K562 (cell line): ENCODE results near the gene SH3BP5. TPM values are rescaled to one million over a fixed set of nuclear protein-coding genes. Genes with fewer than 3 reads are reported as not detected.

Experiments
- ATAC-seq: fragments of 200-7000 bp; cut with Tn5 transposase; 3 replicates; pipeline ENCODE4 v1.9.1; 2020; ENCODE audit warnings: moderate library complexity
- BruUV-seq: library from RNA; stranded (reverse); fragments of 400-500 nt; replicated peaks from 2 replicates; lab custom pipeline; 2021; lab: Mats Ljungman, UMichigan
- CTCF ChIA-PET: fragments of 300-600 bp; formaldehyde crosslinking; extraction: SDS; loops from one replicate; lab custom pipeline; 2021; ENCODE audit warnings: low intra/inter-chr PET ratio; lab: Yijun Ruan, JAX
- POLR2A ChIA-PET: fragments of 300-600, 350-650 bp; sonication (Branson Sonifier 250); formaldehyde crosslinking; extraction: SDS; loops from one replicate; lab custom pipeline; 2021; ENCODE audit warnings: antibody characterized with exemption, inconsistent platforms; lab: Yijun Ruan, JAX
- DNase-seq, 4 experiments: peaks; one replicate each; pipeline versions ENCODE4 v3.0.0 to v3.0.0-alpha.2; 2011 to 2018; ENCODE audit warnings: low spot score in 3 of 4, mixed read lengths in 3 of 4; ENCODE audit errors: extremely low read depth in 1 of 4
- FAIRE-seq: peaks from 2 replicates; lab custom pipeline; 2011; peaks lifted over from hg19 to GRCh38; lab: Jason Lieb, UNC
- H2AFZ ChIP-seq: 2 replicates; pipeline ENCODE4 v1.6.0; 2011; ENCODE audit warnings: low read depth, low read length, control low read depth, inconsistent platforms
- H3K27ac ChIP-seq: fragments of 200-600 bp; 3 replicates; pipeline ENCODE4 v1.8.0; 2011; ENCODE audit warnings: low read depth, mild to moderate bottlenecking, control low read depth, inconsistent platforms, low read length, moderate library complexity, mixed read lengths; ENCODE audit errors: extremely low read depth
- H3K27me3 ChIP-seq, 2 experiments: fragments of 300-600 bp in 1 of 2; 2 replicates in 1 of 2; 3 replicates in 1 of 2; pipeline versions ENCODE4 v1.6.0 to v1.8.0; 2011; ENCODE audit warnings: inconsistent platforms in 2 of 2, low read length in 2 of 2, mild to moderate bottlenecking in 1 of 2, mixed read lengths in 1 of 2, moderate library complexity in 1 of 2; ENCODE audit not compliant: control insufficient read depth in 2 of 2, insufficient read depth in 2 of 2
- H3K36me3 ChIP-seq: fragments of 300-600 bp; 3 replicates; pipeline ENCODE4 v1.8.0; 2011; ENCODE audit warnings: mild to moderate bottlenecking, low read length, inconsistent platforms; ENCODE audit not compliant: control insufficient read depth, insufficient read depth
- H3K4me1 ChIP-seq, 2 experiments: fragments of 200-600 bp in 1 of 2; replicated peaks in 1 of 2; 2 replicates in 1 of 2; 3 replicates in 1 of 2; pipeline versions ENCODE4 v1.5.1 to v1.8.0; 2011; ENCODE audit warnings: inconsistent platforms in 2 of 2, low read length in 2 of 2, mild to moderate bottlenecking in 1 of 2, mixed read lengths in 1 of 2, moderate library complexity in 1 of 2; ENCODE audit not compliant: control insufficient read depth in 2 of 2, insufficient read depth in 2 of 2
- H3K4me2 ChIP-seq: 2 replicates; pipeline ENCODE4 v1.6.1; 2011; ENCODE audit warnings: low read length, control low read depth, inconsistent platforms, mixed read lengths; ENCODE audit not compliant: insufficient read depth
- H3K4me3 ChIP-seq: fragments of 200-600 bp; sonication (generic), shearing (Covaris generic); 2 replicates; pipeline ENCODE4 v1.5.1; 2016; ENCODE audit warnings: control low read depth, inconsistent platforms
- H3K79me2 ChIP-seq: fragments of 200-600 bp; 3 replicates; pipeline ENCODE4 v1.8.0; 2011; ENCODE audit warnings: low read length, inconsistent platforms; ENCODE audit not compliant: control insufficient read depth, insufficient read depth
- H3K9ac ChIP-seq, 2 experiments: 2 replicates each; pipeline versions ENCODE4 v1.6.0 to v1.6.1; 2011; ENCODE audit warnings: low read depth in 2 of 2, low read length in 2 of 2, control low read depth in 1 of 2, inconsistent platforms in 1 of 2, mild to moderate bottlenecking in 1 of 2, mixed read lengths in 1 of 2; ENCODE audit not compliant: insufficient read depth in 1 of 2
- H3K9me1 ChIP-seq: one replicate; pipeline ENCODE4 v1.6.0; 2011; ENCODE audit warnings: inconsistent platforms, mild to moderate bottlenecking, low read length, moderate library complexity; ENCODE audit not compliant: control insufficient read depth, insufficient read depth
- H3K9me3 ChIP-seq: replicated peaks from 2 replicates; pipeline ENCODE4 v1.5.1; 2011; ENCODE audit warnings: low read depth, low read length, inconsistent platforms; ENCODE audit not compliant: control insufficient read depth, insufficient read depth
- H4K20me1 ChIP-seq: replicated peaks from 2 replicates; pipeline ENCODE4 v1.6.1; 2011; ENCODE audit warnings: low read length, inconsistent platforms, mixed read lengths; ENCODE audit not compliant: control insufficient read depth, insufficient read depth
- BCOR ChIP-seq: fragments of 450-650 bp; IDR thresholded peaks from 2 replicates; pipeline ENCODE4 v1.6.1; 2016
- DACH1 ChIP-seq: fragments of 450-650 bp; IDR thresholded peaks from 2 replicates; pipeline ENCODE4 v1.6.1; 2018; ENCODE audit not compliant: partially characterized antibody
- DPF2 ChIP-seq: fragments of 450-650 bp; IDR thresholded peaks from 2 replicates; pipeline ENCODE4 v1.6.1; 2016
- EZH2 ChIP-seq: IDR thresholded peaks from 2 replicates; pipeline ENCODE4 v1.6.1; 2012; ENCODE audit warnings: low read depth, mild to moderate bottlenecking, inconsistent platforms, low read length, borderline replicate concordance
- GTF2F1 ChIP-seq: IDR thresholded peaks from 2 replicates; pipeline ENCODE4 v1.6.1; 2011; ENCODE audit warnings: low read depth, low read length, improper control_type of control experiment
- HDGF ChIP-seq: fragments of 450-650 bp; IDR thresholded peaks from 2 replicates; pipeline ENCODE4 v1.6.1; 2016
- KDM1A ChIP-seq, 2 experiments: fragments of 450-650 bp; IDR thresholded peaks; 2 replicates each; pipeline ENCODE4 v1.6.1; 2016; ENCODE audit warnings: mild to moderate bottlenecking in 2 of 2
- KLF1 ChIP-seq: fragments of 450-650 bp; IDR thresholded peaks from 2 replicates; pipeline ENCODE4 v1.6.1; 2016; ENCODE audit warnings: missing genetic modification characterization, missing compliant biosample characterization
- MBD2 ChIP-seq: sonication (generic); IDR thresholded peaks from 2 replicates; pipeline ENCODE4 v1.6.1; 2016; ENCODE audit warnings: low read depth, borderline replicate concordance
- STAT5B ChIP-seq: fragments of 250-450 bp; sonication (Bioruptor Pico); IDR thresholded peaks from 2 replicates; pipeline ENCODE4 v1.8.0; 2021; ENCODE audit warnings: mild to moderate bottlenecking, inconsistent platforms
- TBP ChIP-seq: optimal IDR thresholded peaks from 2 replicates; pipeline ENCODE3; 2011; ENCODE audit warnings: low read depth, low read length, improper control_type of control experiment
- ZSCAN32 ChIP-seq: fragments of 450-650 bp; formaldehyde crosslinking; IDR thresholded peaks from 2 replicates; pipeline ENCODE4 v1.4.0; 2020; ENCODE audit warnings: mild to moderate bottlenecking, moderate library complexity
- WGBS: fragments of 100-300 bp; shearing (Covaris generic); methylation state at CpG from one replicate; pipeline ENCODE4 v1.1.6; 2016; ENCODE audit warnings: low coverage, mixed read lengths; ENCODE audit not compliant: insufficient coverage; ENCODE audit errors: missing lambda C conversion rate; 5-methylcytosine and 5-hydroxymethylcytosine counted together
- in situ Hi-C: fragments of 300-500 bp; cut with MboI; formaldehyde crosslinking; loops from 4 replicates; pipeline ENCODE4 v1.15.0; 2018; ENCODE audit warnings: inconsistent platforms, mixed read lengths
- intact Hi-C: fragments of 100-400 bp; cut with micrococcal nuclease; formaldehyde crosslinking; loops from 2 replicates; pipeline ENCODE4 v1.14.2; 2022
- polyA plus RNA-seq, 8 experiments: library from polyadenylated mRNA; depleted of rRNA in 4 of 8; stranded (reverse) in 5 of 8; unstranded in 3 of 8; fragments of >200 nt; fragmentation: Nextera tagmentation in 2 of 8; fragmentation: Illumina TruSeq in 1 of 8; extraction: Ambion mirVana in 2 of 8; extraction: Trizol in 1 of 8; gene quantifications; 2 replicates each; pipeline versions ENCODE4 v1.2.1 to v1.2.3, GENCODE V29; 2011 to 2014; ENCODE audit warnings: inconsistent platforms in 1 of 8, missing spikeins in 1 of 8
- total RNA-seq, 7 experiments: library from RNA; depleted of rRNA in 6 of 7; stranded (reverse); fragments of >200 nt in 6 of 7; fragmentation: Illumina TruSeq in 2 of 7; extraction: Trizol in 2 of 7; gene quantifications; 2 replicates each; pipeline versions ENCODE4 v1.2.1 to v1.2.3, GENCODE V29; 2011 to 2021; ENCODE audit warnings: low replicate concordance in 1 of 7
- TF ChIP-seq, protein P1 (sequence below): sonication (generic); formaldehyde crosslinking; IDR thresholded peaks from 2 replicates; pipeline ENCODE4 v1.8.0; 2022; ENCODE audit warnings: mild to moderate bottlenecking, missing genetic modification reagents
- TF ChIP-seq, protein P2 (sequence below): fragments of 450-650 bp; IDR thresholded peaks from 2 replicates; pipeline ENCODE4 v1.6.1; 2016; ENCODE audit warnings: antibody characterized with exemption
- TF ChIP-seq, protein P3 (sequence below): IDR thresholded peaks from 2 replicates; pipeline ENCODE4 v1.6.1; 2016; ENCODE audit warnings: missing genetic modification characterization, missing compliant biosample characterization
- TF ChIP-seq, protein P4 (sequence below): fragments of 250-450 bp; sonication (Bioruptor Pico); IDR thresholded peaks from 2 replicates; pipeline ENCODE4 v1.5.0; 2020; ENCODE audit warnings: mild to moderate bottlenecking, borderline replicate concordance
- TF ChIP-seq, protein P5 (sequence below), 2 experiments: fragments of 450-650 bp; IDR thresholded peaks; 2 replicates each; pipeline ENCODE4 v1.6.1; 2016

The SH3BP5 gene
- total and polyA plus RNA-seq, 9 of the 15 experiments (the other 6 are each of a cell fraction or from before 2014, with no cell fraction given), result 2.9 to 29.0 (median 14.9) TPM

DNA sequence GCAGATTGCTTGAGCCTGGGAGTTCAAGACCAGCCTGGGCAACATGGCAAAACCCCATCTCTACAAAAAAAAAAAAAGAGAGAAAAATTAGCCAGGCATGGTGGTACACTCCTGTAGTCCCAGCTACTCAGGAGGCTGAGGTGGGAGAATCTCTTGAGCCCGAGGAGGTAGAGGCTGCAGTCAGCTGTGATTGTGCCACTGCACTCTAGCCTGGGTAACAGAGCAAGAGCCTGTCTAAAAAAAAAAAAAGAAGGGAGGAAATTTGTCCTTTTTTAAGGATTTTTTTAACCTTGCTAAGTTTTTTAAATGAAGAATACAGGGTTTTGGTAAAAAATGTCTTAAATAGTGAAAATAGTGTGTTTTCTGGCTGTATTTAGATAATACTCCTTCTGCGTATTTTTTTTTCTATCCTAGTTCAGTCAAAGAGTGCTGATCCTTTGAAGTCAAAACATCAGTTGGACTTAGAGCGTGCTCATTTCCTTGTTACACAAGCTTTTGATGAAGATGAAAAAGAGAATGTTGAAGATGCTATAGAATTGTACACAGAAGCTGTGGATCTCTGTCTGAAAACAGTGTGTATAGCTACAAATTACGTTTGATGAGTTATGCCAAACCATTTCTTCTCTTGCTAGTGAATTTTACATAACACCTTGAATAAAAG, 115.2 kb downstream of the SH3BP5 start:
- ChIA-PET POLR2A (interaction anchor here (5.9 kb wide), 1 partner anchor 11 kb away, joined by 41 read pairs; the partner anchor contains the start of gene CAPN7), CTCF (no interaction called here)
- no peaks in the 10 kb centered on the region for H3K27me3 ChIP-seq
- no peaks in the 10 kb centered on the region for H3K9me3 ChIP-seq
- WGBS, result 86% methylated on average over 4 of the region's 4 CpGs
- H3K4me1 ChIP-seq, result no peaks in the 10 kb centered on the region
- DNase-seq (no peak), FAIRE-seq (no peak), ATAC-seq (no peak)
- no peak overlapping the region for H3K4me2 ChIP-seq
- H4K20me1 ChIP-seq, result no peaks in the 10 kb centered on the region; the same call in 1 of the 2 replicates
- no peak overlapping the region for H3K4me3 ChIP-seq
- H3K36me3 ChIP-seq, result peaks cover 90% of the 10 kb centered on the region
- no peak overlapping the region for H3K9ac ChIP-seq
- H3K9me1 ChIP-seq, result no peaks in the 10 kb centered on the region
- no peak overlapping the region for H3K27ac ChIP-seq
- in situ Hi-C loops, result loop anchor here (25.0 kb wide), 1 partner anchor 1320 kb away; no protein-coding TSS in a partner anchor
- BruUV-seq, result no TSS peak
- H3K79me2 ChIP-seq, result no peaks in the 10 kb centered on the region
- H2AFZ ChIP-seq, result no peak overlapping the region
- intact Hi-C loops, result no loop called here
- TF ChIP-seq, protein P1, sequence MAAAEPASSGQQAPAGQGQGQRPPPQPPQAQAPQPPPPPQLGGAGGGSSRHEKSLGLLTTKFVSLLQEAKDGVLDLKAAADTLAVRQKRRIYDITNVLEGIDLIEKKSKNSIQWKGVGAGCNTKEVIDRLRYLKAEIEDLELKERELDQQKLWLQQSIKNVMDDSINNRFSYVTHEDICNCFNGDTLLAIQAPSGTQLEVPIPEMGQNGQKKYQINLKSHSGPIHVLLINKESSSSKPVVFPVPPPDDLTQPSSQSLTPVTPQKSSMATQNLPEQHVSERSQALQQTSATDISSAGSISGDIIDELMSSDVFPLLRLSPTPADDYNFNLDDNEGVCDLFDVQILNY, result no peak
- TF ChIP-seq ZSCAN32 (CRISPR knock-in tag) (no peak), MBD2 (no peak), DACH1 (no peak), GTF2F1 (no peak), STAT5B (no peak), TBP (no peak), DPF2 (no peak), HDGF (no peak), KDM1A (IDR thresholded peaks at IDR 0.05) (no peak), EZH2 (no peak), KLF1 (no peak), BCOR (no peak)
- TF ChIP-seq, protein P2, sequence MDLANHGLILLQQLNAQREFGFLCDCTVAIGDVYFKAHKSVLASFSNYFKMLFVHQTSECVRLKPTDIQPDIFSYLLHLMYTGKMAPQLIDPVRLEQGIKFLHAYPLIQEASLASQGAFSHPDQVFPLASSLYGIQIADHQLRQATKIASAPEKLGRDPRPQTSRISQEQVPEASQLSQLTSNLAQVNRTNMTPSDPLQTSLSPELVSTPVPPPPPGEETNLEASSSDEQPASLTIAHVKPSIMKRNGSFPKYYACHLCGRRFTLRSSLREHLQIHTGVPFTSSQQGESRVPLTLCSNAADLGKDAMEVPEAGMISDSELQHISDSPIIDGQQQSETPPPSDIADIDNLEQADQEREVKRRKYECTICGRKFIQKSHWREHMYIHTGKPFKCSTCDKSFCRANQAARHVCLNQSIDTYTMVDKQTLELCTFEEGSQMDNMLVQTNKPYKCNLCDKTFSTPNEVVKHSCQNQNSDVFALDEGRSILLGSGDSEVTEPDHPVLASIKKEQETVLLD, result no peak
- TF ChIP-seq, protein P3, sequence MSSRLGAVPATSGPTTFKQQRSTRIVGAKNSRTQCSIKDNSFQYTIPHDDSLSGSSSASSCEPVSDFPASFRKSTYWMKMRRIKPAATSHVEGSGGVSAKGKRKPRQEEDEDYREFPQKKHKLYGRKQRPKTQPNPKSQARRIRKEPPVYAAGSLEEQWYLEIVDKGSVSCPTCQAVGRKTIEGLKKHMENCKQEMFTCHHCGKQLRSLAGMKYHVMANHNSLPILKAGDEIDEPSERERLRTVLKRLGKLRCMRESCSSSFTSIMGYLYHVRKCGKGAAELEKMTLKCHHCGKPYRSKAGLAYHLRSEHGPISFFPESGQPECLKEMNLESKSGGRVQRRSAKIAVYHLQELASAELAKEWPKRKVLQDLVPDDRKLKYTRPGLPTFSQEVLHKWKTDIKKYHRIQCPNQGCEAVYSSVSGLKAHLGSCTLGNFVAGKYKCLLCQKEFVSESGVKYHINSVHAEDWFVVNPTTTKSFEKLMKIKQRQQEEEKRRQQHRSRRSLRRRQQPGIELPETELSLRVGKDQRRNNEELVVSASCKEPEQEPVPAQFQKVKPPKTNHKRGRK, result no peak
- TF ChIP-seq, protein P4, sequence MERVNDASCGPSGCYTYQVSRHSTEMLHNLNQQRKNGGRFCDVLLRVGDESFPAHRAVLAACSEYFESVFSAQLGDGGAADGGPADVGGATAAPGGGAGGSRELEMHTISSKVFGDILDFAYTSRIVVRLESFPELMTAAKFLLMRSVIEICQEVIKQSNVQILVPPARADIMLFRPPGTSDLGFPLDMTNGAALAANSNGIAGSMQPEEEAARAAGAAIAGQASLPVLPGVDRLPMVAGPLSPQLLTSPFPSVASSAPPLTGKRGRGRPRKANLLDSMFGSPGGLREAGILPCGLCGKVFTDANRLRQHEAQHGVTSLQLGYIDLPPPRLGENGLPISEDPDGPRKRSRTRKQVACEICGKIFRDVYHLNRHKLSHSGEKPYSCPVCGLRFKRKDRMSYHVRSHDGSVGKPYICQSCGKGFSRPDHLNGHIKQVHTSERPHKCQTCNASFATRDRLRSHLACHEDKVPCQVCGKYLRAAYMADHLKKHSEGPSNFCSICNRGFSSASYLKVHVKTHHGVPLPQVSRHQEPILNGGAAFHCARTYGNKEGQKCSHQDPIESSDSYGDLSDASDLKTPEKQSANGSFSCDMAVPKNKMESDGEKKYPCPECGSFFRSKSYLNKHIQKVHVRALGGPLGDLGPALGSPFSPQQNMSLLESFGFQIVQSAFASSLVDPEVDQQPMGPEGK (CRISPR knock-in tag), result no peak
- TF ChIP-seq, protein P5, sequence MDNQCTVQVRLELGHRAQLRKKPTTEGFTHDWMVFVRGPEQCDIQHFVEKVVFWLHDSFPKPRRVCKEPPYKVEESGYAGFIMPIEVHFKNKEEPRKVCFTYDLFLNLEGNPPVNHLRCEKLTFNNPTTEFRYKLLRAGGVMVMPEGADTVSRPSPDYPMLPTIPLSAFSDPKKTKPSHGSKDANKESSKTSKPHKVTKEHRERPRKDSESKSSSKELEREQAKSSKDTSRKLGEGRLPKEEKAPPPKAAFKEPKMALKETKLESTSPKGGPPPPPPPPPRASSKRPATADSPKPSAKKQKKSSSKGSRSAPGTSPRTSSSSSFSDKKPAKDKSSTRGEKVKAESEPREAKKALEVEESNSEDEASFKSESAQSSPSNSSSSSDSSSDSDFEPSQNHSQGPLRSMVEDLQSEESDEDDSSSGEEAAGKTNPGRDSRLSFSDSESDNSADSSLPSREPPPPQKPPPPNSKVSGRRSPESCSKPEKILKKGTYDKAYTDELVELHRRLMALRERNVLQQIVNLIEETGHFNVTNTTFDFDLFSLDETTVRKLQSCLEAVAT (IDR thresholded peaks at IDR 0.05), result no peak
